HG03342 (cell line): ENCODE results near the gene HPD.

Experiments
- ATAC-seq: cut with Tn5 transposase; IDR thresholded peaks from one replicate; pipeline ENCODE4 v1.9.1; 2021; ENCODE audit warnings: mild to moderate bottlenecking, moderate library complexity; ENCODE audit not compliant: unreplicated experiment

Gene HPD

DNA sequence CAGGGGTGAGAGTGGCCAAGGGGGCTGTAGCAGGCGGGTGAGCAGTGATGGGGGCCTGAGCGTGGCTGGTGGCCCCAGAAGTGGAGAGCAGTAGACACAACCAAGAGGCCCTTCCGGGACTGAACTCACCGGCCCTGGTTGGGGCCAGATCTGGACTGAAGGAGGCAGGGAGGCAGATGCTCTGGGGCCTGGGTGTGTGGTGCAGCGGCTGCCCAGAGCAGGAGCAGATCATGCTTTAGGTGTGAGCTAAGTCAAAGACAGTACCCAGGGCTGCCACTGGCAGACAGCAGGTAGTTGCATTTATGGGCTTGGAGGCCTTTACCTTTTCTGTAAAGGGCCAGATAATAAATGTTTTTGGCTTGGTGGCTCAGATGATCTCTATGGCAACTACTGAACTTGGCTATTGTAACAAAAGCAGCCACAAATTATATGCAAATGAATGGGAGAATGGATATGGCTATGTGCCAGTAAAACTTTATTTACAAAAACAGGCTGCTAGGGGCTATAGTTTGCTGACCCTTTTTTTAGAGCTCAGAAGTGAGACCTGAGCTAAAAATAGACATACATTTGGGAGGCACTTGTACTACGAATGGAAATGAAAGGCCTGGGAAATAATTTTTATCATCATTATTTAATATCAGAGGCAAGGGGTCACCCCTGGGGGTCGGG, 29.3 kb downstream of the HPD start:
- ATAC-seq, result no peak

DNA sequence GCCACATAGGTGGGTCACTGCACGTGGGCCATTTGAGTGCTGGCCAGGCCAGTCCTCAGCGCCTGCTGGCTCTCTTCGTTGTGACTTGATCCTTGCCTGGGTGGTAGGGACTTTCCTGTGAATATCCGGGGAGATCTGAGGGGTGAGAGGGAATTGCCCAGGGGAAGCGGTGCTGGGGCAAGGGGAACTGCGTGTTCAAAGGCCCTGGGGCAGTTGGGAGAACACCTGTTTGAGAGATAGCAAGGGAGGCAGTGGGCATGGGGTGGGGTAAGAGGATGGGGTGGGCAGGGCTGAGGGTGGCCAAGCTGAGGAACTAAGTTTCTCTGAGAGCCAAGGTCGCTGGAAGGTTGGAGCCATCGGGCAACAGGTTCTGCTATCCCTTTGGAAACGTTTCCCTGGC, 29.8 kb downstream of the HPD start:
- ATAC-seq, result no peak

DNA sequence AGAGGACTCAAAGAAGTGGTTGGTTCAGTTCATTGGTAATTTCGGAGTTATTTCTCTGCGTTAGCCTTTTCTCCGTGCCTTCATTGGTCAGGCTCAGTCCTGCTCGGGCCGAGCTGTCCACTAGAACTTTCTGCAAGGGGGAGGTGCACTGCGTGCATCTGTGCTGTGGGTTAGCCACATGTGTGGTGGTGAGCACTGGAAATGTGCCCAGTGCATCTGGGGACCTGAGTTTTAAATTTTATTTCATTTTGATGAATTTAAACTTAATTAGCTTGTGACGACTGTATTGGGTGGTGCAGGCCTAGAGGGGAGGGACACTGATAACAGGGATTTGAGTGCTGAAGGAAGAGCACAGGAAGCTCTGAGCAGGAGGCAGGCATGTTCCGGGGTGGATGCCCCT, 30.4 kb downstream of the HPD start:
- ATAC-seq, result no peak

DNA sequence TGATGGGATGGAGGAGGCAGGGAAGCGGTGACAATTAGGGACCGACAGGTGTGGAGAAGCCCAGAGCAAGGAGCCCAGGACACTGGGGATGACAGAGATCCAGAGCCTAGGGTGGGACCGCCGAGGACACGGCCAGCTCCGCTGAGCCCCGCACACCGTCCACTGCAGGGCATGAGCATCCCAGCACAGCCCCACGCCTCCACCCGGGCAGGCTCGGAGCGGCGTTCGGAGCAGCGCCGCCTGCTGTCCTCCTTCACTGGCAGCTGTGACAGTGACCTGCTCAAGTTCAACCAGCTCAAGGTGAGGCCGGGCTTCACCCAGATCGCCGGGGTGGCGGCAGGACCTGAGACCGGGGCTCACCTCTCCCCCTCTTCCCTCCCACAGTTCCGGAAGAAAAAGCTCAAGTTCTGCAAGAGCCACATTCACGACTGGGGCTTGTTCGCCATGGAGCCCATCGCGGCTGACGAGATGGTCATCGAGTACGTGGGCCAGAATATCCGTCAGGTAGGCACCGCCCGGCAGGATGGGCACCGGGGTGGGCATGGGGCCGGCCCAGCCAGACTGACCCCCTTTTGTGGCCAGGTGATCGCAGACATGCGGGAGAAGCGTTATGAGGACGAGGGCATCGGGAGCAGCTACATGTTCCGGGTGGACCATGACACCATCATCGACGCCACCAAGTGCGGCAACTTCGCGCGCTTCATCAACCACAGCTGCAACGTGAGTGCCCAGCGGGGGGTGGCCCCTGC, 31.1 kb downstream of the HPD start:
- no peak for ATAC-seq

DNA sequence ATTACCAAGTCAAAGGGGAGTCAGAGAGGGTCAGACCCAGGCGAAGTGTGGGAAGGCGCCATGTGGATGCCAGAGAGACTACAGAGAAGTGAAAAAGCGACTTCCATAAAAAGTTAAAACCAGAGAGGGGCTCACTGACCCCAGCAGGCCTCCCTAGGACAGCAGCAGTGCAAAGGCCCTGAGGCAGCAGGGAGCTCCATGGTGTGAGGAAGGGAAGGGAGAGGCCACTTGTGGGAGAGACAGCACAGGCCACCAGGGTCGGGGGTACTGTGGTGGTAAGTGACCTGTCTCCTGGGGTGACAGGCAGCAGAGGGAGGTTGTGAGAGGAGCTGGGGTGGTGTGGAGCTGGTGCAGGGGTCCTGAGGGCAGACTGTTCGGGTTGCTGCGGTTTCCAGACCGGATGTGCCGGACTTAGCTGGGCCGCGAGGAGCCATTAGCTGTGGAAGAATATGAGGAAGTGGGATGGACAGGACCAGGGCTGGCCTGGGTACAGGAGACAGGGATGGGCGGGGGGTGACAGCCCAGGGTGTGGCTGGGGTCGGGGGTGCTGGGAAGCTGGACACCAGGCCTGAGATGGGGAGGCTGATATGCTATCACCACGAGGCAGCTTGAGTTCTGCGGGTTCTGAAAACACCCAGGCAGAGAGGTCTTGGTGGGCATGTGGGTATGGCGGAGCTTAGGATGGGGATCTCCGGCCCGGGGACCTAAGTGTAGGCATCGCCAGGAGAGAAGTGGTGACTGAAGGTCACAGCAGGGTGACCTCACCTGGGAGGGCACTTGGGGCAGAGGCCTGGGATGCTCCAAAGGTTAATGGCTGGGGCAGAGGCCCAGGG, 32.1 kb downstream of the HPD start:
- no peak for ATAC-seq

DNA sequence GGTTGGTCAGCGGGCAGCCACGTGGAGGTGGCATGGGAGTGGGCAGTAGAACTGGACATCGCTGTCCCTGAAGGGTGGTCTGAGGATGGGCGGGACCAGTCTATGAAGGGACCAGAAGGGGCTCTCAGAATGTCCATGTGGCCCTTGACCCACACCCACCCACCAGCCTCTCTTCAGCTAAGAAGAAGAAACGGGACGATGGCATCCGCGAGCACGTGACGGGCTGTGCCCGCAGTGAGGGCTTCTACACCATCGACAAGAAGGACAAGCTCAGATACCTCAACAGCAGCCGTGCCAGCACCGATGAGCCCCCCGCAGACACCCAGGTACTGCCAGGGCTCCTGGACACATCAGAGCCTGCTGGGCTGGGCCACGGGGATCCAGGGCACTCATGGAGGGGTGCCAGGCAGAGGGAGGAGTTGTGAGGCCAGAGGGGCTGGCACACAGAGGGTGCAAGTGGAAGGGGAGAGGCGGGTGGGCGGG, 33.6 kb downstream of the HPD start:
- no peak for ATAC-seq

DNA sequence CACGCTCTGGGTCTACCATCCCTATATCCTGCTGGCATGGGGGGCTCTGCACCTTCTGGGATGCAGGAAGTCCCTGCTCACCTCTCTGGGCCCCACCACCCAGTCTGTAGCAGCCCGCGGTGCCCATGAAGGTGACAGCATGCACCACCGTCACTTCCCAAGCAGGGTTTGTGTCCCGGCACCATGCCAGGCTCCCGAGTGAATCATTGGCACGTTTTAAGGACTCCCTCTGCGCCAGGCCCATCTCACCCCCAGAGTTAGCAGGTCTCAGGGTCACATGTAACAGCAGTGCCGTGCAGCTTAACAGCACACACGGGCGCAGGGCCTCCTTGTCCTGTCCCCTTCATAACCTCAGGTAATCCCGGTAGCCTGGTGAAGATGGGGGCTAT, 34.9 kb downstream of the HPD start:
- ATAC-seq, result no peak

DNA sequence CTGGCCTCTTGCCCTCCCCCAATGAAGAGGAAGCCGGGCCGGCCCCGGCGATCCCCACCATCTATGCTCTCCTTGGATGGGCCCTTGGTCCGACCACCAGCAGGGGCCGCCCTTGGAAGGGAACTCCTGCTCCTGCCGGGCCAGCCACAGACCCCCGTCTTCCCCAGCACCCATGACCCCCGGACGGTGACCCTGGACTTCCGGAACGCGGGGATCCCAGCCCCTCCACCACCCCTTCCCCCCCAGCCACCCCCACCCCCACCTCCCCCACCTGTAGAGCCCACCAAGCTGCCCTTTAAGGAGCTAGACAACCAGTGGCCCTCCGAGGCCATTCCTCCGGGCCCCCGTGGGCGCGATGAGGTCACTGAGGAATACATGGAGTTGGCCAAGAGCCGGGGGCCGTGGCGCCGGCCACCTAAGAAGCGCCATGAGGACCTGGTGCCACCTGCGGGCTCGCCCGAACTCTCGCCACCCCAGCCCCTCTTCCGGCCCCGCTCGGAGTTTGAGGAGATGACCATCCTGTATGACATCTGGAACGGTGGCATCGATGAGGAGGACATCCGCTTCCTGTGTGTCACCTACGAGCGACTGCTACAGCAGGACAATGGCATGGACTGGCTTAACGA, 35.4 kb downstream of the HPD start:
- no peak for ATAC-seq

DNA sequence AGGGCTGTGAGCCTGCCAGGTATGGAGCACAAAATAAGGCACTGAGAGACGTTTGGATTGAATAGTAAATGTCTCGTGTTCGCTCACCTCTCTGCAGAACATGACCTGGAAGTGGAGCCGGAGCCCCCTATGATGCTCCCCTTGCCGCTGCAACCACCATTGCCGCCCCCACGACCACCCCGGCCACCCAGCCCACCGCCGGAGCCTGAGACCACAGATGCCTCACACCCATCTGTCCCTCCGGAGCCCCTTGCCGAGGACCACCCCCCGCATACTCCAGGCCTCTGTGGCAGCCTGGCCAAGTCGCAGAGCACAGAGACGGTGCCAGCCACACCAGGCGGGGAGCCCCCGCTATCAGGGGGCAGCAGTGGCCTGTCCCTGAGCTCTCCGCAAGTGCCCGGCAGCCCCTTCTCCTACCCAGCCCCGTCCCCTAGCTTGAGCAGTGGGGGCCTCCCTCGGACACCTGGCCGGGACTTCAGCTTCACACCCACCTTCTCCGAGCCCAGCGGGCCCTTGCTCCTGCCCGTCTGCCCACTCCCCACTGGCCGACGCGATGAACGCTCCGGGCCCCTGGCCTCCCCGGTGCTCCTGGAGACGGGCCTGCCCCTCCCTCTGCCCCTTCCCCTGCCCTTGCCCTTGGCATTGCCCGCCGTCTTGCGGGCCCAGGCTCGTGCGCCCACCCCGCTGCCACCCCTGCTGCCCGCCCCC, 36.1 kb downstream of the HPD start:
- no peak for ATAC-seq

DNA sequence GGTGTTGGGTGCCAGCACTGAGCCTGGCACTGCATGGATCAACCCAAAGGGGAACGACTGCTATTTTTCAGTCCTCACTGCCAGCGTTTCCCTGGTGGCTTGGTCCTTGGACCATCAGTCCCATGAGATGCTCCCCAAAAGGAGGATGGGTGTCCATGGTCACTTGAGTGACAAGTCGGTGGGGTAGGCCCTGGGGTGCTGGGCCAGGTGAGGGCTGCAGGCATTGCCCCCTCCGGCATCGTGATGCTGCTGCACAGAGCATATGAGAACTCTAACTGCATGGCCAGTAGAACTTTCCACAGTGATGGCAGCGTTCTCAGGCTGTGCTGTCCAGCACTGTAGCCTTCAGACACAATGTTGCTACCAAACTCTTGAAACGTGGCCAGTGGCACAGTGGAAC, 38.6 kb downstream of the HPD start:
- ATAC-seq, result no peak

DNA sequence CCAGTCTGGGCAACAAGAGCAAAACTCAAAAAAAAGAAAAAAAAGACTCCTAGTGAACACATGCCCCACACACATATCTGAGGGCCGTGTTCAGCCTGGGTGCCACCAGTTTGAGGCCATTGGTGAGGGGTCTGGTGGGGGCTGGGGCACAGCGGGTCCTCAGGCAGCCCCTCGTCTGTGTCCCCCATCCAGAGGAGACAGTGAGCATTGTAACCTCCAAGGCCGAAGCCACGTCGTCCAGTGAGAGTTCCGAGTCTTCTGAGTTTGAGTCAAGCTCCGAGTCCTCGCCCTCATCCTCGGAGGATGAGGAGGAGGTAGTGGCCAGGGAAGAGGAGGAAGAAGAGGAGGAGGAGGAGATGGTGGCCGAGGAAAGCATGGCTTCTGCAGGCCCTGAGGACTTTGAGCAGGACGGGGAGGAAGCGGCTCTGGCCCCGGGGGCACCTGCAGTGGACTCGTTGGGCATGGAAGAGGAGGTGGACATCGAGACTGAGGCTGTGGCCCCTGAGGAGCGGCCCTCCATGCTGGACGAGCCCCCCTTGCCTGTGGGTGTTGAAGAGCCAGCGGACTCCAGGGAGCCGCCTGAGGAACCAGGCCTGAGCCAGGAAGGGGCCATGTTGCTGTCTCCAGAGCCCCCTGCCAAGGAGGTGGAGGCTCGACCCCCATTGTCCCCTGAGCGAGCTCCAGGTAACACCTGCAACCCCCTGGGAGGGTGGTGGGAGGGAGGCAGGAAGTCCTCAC, 39.3 kb downstream of the HPD start:
- ATAC-seq, result no peak

DNA sequence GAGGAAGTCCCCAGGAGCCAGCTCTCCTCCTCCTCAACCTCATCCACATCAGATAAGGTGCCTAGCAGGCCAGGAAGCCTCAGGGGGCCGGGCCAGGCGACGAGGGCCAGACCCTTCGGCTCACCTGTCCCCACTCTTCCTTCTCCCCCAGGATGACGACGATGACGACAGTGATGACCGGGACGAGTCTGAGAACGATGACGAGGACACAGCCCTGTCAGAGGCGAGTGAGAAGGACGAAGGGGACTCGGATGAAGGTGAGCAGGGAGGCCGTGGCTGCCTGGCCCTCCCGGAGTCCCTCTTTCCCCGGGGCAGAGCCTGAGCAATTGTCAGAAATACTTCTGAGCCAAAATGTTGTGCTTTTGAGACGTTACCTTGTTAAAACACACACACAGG, 41.0 kb downstream of the HPD start:
- ATAC-seq, result no peak

DNA sequence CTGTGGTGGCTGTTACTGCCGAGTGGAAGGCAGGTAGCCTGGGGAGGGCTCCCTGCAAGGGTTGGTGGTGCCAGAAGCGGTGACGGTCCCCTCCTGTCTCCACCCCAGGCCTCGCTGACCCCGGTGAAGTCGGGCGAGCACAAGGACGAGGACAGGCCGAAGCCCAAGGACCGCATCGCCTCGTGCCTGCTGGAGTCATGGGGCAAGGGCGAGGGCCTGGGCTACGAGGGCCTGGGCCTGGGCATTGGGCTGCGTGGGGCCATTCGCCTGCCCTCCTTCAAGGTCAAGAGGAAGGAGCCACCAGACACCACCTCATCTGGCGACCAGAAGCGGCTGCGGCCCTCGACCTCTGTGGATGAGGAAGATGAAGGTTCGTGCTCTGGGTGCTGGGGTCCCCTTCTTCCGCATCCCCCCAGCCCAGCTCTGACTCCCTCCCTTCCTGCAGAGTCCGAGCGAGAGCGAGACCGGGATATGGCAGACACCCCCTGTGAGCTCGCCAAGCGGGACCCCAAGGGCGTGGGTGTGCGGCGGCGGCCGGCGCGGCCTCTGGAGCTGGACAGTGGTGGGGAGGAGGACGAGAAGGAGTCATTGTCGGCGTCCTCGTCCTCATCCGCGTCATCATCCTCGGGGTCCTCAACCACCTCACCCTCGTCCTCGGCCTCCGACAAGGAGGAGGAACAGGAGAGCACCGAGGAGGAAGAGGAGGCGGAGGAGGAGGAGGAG, 41.6 kb downstream of the HPD start:
- no peak for ATAC-seq

DNA sequence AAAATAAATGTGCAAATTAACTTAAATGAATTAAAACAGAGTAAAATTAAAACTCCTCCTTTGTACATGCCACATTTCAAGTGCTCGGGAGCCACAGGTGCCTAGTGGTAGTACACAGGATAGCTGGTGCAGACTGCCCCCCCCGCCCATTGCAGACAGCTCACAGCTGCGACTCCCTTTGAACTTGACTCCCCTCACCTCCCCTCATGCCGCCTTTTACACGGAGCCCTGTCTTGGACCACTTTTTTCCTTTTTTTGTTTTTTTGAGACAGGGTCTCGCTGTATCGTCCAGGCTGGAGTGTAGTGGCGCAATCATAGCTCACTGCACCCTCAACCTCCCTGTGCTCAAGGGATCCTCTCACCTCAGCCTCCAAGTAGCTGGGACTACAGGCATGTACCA, 43.4 kb downstream of the HPD start:
- no peak for ATAC-seq

DNA sequence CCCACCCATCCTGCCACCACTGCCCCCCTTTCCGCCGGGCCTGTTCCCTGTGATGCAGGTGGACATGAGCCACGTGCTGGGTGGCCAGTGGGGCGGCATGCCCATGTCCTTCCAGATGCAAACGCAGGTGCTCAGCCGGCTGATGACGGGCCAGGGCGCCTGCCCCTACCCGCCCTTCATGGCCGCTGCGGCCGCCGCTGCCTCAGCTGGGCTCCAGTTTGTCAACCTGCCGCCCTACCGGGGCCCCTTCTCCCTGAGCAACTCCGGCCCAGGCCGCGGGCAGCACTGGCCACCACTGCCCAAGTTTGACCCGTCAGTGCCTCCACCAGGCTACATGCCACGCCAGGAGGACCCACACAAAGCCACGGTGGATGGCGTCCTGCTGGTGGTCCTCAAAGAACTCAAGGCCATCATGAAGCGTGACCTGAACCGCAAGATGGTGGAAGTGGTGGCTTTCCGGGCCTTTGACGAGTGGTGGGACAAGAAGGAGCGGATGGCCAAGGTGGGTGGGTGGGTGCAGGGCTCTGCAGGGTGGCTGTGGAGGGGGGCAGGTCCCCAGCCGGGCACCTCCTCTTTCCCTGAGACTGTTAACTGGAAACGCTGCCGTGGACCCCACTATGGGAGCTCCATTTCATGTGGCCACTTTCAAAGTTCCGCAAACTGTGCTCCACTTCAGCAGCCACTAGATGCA, 44.1 kb downstream of the HPD start:
- no peak for ATAC-seq

DNA sequence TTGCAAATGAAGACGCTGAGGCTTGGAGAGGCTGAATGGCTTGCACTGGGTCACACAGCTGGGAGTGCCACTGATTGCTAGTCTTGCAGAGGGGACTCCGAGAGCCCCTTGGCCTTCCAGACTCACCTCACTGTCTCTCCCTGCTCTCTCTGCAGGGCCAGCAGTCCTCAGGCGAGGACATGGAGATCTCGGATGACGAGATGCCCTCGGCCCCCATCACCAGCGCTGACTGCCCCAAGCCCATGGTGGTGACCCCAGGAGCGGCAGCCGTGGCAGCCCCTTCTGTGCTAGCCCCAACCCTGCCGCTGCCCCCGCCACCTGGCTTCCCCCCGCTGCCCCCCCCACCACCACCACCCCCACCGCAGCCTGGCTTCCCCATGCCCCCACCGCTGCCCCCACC, 44.7 kb downstream of the HPD start:
- no peak for ATAC-seq

DNA sequence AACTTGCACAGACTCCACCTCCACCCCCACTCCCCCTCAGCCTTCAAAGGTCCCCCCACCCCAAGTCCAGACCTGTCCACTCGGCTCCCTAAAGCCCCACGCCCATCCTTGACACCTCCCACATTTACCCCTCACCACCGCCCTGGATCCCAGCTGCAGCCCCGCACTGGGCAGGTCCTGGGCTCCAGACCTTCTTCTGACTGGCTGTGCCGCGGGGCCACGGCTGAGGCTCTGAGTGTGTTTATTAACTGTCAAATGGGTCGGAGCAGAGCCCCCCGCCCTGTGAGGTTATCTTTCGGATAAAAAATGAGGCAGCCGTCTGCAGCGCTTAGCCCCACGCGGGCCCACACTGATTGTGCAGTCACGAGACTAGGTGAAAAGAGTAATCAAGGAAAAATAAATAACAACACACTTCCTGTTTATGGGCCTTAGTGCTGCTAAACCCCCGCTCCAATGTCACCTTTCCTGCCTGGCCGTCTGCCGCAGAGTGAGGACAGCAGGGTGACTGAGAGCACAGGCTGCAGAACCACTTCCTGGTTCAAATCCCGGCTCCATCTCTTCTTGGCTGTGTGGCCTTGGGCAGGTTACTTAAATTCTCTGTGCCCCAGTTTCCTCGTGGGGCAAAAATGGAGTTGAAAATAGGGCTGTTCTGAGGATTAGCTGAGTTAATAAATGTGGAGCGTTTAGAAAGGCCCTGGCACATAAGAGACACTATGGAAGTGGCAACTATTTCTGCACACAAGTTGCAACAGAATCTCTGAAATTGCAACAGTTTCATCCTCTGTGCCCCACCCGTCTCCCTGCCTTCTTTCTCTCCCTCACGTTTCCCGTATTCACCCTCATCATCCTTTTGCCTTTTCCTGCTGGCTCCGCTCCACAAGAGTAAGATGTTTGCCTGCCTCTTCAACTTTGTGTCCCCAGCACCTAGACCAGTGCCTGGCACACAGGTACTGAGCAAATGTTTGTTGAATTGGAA, 45.5 kb downstream of the HPD start:
- no peak for ATAC-seq
